HepG2 (cell line): ENCODE data around the gene GDF15. TPM values are rescaled to one million over a fixed set of nuclear protein-coding genes. Genes with fewer than 3 reads are reported as not detected.

Experiments used
- ATM ChIP-seq: fragments of 450-650 bp; IDR thresholded peaks from 2 replicates; pipeline ENCODE4 v1.7.1; 2017; ENCODE audit warnings: mild to moderate bottlenecking, borderline replicate concordance
- CAMTA2 ChIP-seq: sonication (generic); formaldehyde crosslinking; IDR thresholded peaks from 2 replicates; pipeline ENCODE4 v1.4.0; 2020; ENCODE audit warnings: mild to moderate bottlenecking, missing genetic modification reagents, borderline replicate concordance
- CBX1 ChIP-seq: IDR thresholded peaks from one replicate; pipeline ENCODE4 v1.6.1; 2016; ENCODE audit warnings: antibody characterized with exemption, low read depth
- EEA1 ChIP-seq: sonication (generic); formaldehyde crosslinking; IDR thresholded peaks from 2 replicates; pipeline ENCODE4 v1.5.1; 2020; ENCODE audit warnings: mild to moderate bottlenecking, missing genetic modification reagents, borderline replicate concordance
- ELF4 ChIP-seq: sonication (generic); formaldehyde crosslinking; IDR thresholded peaks from 2 replicates; pipeline ENCODE4 v1.5.0; 2020; ENCODE audit warnings: missing genetic modification reagents, mild to moderate bottlenecking, moderate library complexity, borderline replicate concordance
- KMT2B ChIP-seq: IDR thresholded peaks from 2 replicates; pipeline ENCODE4 v1.6.1; 2016; ENCODE audit warnings: missing genetic modification reagents, missing compliant biosample characterization
- MATR3 ChIP-seq: sonication (generic); formaldehyde crosslinking; IDR thresholded peaks from 2 replicates; pipeline ENCODE4 v1.4.0; 2020; ENCODE audit warnings: missing genetic modification reagents
- MIER2 ChIP-seq: IDR thresholded peaks from 2 replicates; pipeline ENCODE4 v1.6.1; 2016; ENCODE audit warnings: missing biosample characterization, missing genetic modification reagents
- RFX1 ChIP-seq: fragments of 450-650 bp; IDR thresholded peaks from 2 replicates; pipeline ENCODE4 v1.6.1; 2017
- SPEN ChIP-seq: sonication (generic); formaldehyde crosslinking; IDR thresholded peaks from 2 replicates; pipeline ENCODE4 v1.5.1; 2020; ENCODE audit warnings: low read depth, mild to moderate bottlenecking, missing genetic modification reagents
- STAT5B ChIP-seq: sonication (generic); formaldehyde crosslinking; IDR thresholded peaks from 2 replicates; pipeline ENCODE4 v1.4.0; 2020; ENCODE audit warnings: missing genetic modification reagents
- ZFX ChIP-seq: sonication (generic); formaldehyde crosslinking; IDR thresholded peaks from 2 replicates; pipeline ENCODE4 v1.4.0; 2020; ENCODE audit warnings: mild to moderate bottlenecking, low read depth, missing genetic modification reagents, moderate library complexity
- ZNF343 ChIP-seq: sonication (generic); formaldehyde crosslinking; IDR thresholded peaks from 2 replicates; pipeline ENCODE4 v1.4.0; 2020; ENCODE audit warnings: mild to moderate bottlenecking, missing genetic modification reagents
- ZNF547 ChIP-seq: sonication (generic); formaldehyde crosslinking; IDR thresholded peaks from 2 replicates; pipeline ENCODE4 v1.5.1; 2020; ENCODE audit warnings: mild to moderate bottlenecking, missing genetic modification reagents
- ZNF782 ChIP-seq: sonication (generic); formaldehyde crosslinking; IDR thresholded peaks from 2 replicates; pipeline ENCODE4 v1.4.0; 2020; ENCODE audit warnings: missing genetic modification reagents, mild to moderate bottlenecking, borderline replicate concordance
- polyA plus RNA-seq, 8 experiments: library from polyadenylated mRNA; depleted of rRNA in 3 of 8; stranded (reverse) in 7 of 8; unstranded in 1 of 8; fragments of >200 nt; fragmentation: Illumina TruSeq in 4 of 8; extraction: Trizol in 4 of 8; gene quantifications; 2 replicates each; pipeline versions ENCODE4 v1.2.1 to v1.2.3, GENCODE V29; 2011 to 2016; ENCODE audit warnings: low read depth in 4 of 8, missing spikeins in 1 of 8, mixed read lengths in 1 of 8; ENCODE audit not compliant: insufficient read depth in 1 of 8
- total RNA-seq, 5 experiments: library from RNA; depleted of rRNA; stranded (reverse); fragments of >200 nt; fragmentation: Illumina TruSeq; extraction: Trizol; gene quantifications; 2 replicates each; pipeline ENCODE4 v1.2.3, GENCODE V29; 2016; ENCODE audit warnings: low read depth in 1 of 5
- TF ChIP-seq, protein P1 (sequence below): IDR thresholded peaks from 2 replicates; pipeline ENCODE4 v1.6.1; 2016; ENCODE audit warnings: low read depth, borderline replicate concordance
- TF ChIP-seq, protein P2 (sequence below): sonication (generic); formaldehyde crosslinking; IDR thresholded peaks from 2 replicates; pipeline ENCODE4 v1.4.0; 2020; ENCODE audit warnings: missing genetic modification reagents
- TF ChIP-seq, protein P3 (sequence below): IDR thresholded peaks from 2 replicates; pipeline ENCODE4 v1.6.1; 2018; ENCODE audit warnings: missing genetic modification reagents
- TF ChIP-seq, protein P4 (sequence below): sonication (generic); formaldehyde crosslinking; IDR thresholded peaks from 2 replicates; pipeline ENCODE4 v1.9.0; 2021; ENCODE audit warnings: missing genetic modification reagents, borderline replicate concordance
- TF ChIP-seq, protein P5 (sequence below): IDR thresholded peaks from 2 replicates; pipeline ENCODE4 v1.6.1; 2016; ENCODE audit warnings: mild to moderate bottlenecking, missing biosample characterization, missing genetic modification reagents
- TF ChIP-seq, protein P6 (sequence below): sonication (generic); formaldehyde crosslinking; IDR thresholded peaks from 2 replicates; pipeline ENCODE4 v1.5.1; 2020; ENCODE audit warnings: mild to moderate bottlenecking, missing genetic modification reagents

The GDF15 gene
- total and polyA plus RNA-seq, 2 of the 13 experiments (the other 11 are each of a cell fraction or from before 2014, with no cell fraction given): 146 to 422 TPM

DNA sequence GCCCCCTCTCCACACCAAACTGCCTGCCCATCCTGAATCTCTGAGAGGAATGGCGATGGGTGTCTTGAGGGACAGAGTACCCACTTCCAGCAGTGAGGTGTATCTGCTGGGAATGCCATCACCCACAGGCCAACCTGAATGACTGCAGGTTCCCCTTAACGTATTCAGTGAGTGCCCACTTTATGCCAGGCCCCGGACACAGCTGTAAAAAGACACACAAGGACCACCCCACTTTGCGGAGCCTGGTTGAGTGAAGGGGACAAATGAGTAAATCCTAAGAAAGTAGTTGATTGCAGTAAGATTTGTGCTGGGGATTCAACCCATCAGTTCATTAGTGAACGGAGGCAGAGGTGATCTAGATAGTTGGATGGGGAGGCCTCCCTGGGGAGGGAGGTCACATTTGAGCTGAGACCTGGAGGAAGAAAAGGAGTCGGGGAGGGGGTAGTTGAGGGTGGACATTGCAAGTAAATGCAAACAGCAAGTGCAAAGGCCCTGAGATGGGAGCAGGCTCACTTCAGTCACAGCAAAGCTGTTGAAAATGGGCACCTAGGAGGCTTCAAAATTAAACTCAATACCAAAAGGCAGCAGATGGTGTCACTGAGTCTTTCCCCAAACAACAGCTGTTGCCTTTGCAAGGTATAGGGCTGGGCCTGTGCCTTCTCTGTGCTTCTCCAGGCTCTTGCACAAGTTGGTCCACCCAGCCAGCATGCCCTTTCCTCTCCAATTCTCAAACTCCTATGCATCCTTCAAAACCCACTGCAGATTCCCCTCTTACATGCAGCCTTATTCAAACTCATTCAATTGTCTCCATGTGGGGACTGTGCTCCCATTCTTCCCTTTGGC lies 4.3 kb downstream of the GDF15 start (continued):
- TF ChIP-seq, protein P1, sequence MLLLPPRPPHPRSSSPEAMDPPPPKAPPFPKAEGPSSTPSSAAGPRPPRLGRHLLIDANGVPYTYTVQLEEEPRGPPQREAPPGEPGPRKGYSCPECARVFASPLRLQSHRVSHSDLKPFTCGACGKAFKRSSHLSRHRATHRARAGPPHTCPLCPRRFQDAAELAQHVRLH (CRISPR knock-in tag): no peak
- TF ChIP-seq ZFX (CRISPR knock-in tag) (no peak), STAT5B (CRISPR knock-in tag) (no peak), KMT2B (CRISPR knock-in tag) (no peak), ZNF782 (CRISPR knock-in tag) (no peak), ELF4 (CRISPR knock-in tag) (no peak), MATR3 (CRISPR knock-in tag) (no peak), CBX1 (no peak), MIER2 (CRISPR knock-in tag) (no peak), ZNF343 (CRISPR knock-in tag) (no peak), ATM (no peak), ZNF547 (CRISPR knock-in tag) (no peak), EEA1 (no peak), SPEN (CRISPR knock-in tag) (peak; percentile 31; the same call in 1 of the 2 replicates), RFX1 (no peak), CAMTA2 (no peak)
- TF ChIP-seq, protein P2, sequence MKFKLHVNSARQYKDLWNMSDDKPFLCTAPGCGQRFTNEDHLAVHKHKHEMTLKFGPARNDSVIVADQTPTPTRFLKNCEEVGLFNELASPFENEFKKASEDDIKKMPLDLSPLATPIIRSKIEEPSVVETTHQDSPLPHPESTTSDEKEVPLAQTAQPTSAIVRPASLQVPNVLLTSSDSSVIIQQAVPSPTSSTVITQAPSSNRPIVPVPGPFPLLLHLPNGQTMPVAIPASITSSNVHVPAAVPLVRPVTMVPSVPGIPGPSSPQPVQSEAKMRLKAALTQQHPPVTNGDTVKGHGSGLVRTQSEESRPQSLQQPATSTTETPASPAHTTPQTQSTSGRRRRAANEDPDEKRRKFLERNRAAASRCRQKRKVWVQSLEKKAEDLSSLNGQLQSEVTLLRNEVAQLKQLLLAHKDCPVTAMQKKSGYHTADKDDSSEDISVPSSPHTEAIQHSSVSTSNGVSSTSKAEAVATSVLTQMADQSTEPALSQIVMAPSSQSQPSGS: no peak
- TF ChIP-seq, protein P3, sequence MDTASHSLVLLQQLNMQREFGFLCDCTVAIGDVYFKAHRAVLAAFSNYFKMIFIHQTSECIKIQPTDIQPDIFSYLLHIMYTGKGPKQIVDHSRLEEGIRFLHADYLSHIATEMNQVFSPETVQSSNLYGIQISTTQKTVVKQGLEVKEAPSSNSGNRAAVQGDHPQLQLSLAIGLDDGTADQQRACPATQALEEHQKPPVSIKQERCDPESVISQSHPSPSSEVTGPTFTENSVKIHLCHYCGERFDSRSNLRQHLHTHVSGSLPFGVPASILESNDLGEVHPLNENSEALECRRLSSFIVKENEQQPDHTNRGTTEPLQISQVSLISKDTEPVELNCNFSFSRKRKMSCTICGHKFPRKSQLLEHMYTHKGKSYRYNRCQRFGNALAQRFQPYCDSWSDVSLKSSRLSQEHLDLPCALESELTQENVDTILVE: no peak
- TF ChIP-seq, protein P4, sequence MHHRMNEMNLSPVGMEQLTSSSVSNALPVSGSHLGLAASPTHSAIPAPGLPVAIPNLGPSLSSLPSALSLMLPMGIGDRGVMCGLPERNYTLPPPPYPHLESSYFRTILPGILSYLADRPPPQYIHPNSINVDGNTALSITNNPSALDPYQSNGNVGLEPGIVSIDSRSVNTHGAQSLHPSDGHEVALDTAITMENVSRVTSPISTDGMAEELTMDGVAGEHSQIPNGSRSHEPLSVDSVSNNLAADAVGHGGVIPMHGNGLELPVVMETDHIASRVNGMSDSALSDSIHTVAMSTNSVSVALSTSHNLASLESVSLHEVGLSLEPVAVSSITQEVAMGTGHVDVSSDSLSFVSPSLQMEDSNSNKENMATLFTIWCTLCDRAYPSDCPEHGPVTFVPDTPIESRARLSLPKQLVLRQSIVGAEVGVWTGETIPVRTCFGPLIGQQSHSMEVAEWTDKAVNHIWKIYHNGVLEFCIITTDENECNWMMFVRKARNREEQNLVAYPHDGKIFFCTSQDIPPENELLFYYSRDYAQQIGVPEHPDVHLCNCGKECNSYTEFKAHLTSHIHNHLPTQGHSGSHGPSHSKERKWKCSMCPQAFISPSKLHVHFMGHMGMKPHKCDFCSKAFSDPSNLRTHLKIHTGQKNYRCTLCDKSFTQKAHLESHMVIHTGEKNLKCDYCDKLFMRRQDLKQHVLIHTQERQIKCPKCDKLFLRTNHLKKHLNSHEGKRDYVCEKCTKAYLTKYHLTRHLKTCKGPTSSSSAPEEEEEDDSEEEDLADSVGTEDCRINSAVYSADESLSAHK: no peak
- TF ChIP-seq, protein P5, sequence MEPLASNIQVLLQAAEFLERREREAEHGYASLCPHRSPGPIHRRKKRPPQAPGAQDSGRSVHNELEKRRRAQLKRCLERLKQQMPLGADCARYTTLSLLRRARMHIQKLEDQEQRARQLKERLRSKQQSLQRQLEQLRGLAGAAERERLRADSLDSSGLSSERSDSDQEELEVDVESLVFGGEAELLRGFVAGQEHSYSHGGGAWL (CRISPR knock-in tag): no peak
- TF ChIP-seq, protein P6, sequence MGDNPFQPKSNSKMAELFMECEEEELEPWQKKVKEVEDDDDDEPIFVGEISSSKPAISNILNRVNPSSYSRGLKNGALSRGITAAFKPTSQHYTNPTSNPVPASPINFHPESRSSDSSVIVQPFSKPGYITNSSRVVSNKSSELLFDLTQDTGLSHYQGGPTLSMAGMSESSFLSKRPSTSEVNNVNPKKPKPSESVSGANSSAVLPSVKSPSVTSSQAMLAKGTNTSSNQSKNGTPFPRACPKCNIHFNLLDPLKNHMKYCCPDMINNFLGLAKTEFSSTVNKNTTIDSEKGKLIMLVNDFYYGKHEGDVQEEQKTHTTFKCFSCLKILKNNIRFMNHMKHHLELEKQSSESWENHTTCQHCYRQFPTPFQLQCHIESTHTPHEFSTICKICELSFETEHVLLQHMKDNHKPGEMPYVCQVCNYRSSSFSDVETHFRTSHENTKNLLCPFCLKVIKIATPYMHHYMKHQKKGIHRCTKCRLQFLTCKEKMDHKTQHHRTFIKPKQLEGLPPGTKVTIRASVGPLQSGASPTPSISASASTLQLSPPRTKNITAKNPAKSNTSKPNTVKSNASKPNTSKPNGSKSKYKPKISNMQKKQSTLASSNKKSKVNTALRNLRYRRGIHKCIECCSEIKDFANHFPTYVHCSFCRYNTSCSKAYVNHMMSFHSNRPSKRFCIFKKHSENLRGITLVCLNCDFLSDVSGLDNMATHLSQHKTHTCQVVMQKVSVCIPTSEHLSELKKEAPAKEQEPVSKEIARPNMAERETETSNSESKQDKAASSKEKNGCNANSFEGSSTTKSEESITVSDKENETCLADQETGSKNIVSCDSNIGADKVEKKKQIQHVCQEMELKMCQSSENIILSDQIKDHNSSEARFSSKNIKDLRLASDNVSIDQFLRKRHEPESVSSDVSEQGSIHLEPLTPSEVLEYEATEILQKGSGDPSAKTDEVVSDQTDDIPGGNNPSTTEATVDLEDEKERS (CRISPR knock-in tag): no peak
